Measurements from ENCODE around the gene STIMATE. TPM values are rescaled to one million over a fixed set of nuclear protein-coding genes. Genes with fewer than 3 reads are reported as not detected.

STIMATE gene
- total and polyA plus RNA-seq, 9 of the 15 experiments (the other 6 are each of a cell fraction or from before 2014, with no cell fraction given): 0.14 to 7.7 (median 4.9) TPM

GRCh38 chr3:52795298-52795900 is 101.9 kb downstream of the STIMATE start (continued):
- TF ChIP-seq MGA (IDR thresholded peaks at IDR 0.05): no peak
- no peak for TF ChIP-seq RNF2 (IDR thresholded peaks at IDR 0.05)
- TF ChIP-seq ZNF395 (CRISPR knock-in tag; IDR thresholded peaks at IDR 0.05): no peak

All from K562 (cell line).